Measurements from ENCODE around the gene CAPN13.

DNA sequence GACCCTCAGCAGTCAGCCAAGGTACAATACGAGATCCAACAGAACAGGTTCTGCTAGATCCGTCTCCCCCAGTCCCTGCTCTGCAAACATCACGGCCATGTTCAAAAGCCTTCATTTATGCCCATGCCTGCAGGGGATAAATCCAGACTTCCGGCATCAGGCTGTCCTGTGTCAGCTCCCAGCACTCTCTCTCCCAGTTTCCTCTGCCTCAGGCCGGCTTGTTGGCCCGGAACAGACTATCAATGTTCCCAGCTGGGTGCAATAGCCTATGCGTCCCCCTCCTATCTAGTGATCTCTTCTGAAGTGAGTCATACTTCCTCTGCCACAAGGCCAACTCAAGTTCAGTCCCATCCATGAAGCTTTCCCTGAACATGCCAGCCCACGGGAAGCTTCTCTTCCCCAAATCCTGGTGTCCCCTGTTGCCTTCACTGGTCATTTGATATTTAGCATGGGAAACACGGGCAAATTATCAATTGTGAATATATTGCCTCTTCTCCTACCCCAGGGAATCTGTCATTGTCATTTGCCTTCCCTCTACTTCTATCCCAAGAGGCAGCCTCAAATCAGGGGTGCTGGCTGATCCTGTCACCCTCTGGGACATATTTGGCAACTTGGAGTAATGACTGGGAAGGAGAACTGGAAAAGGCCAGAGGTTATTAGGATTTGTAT lies 51.1 kb downstream of the CAPN13 start:
- TF ChIP-seq CTCF (IDR thresholded peaks at IDR 0.05) (no peak), EZH2phosphoT487 (IDR thresholded peaks at IDR 0.05; ENCODE audit: borderline replicate concordance, low read depth) (no peak)

Data from SK-N-SH (cell line).